GM23338 (cell line): ENCODE results near the gene PHC3. TPM values are rescaled to one million over a fixed set of nuclear protein-coding genes. Genes with fewer than 3 reads are reported as not detected.

Source experiments
- ATAC-seq: fragments of 200-7000 bp; cut with Tn5 transposase; 3 replicates; pipeline ENCODE4 v1.9.1; 2020
- DNase-seq: peaks from one replicate; pipeline ENCODE4 v3.0.0-alpha.2; 2015; ENCODE audit warnings: low spot score
- H2AFZ ChIP-seq: fragments of 200-600 bp; sonication (generic); 2 replicates; pipeline ENCODE4 v1.8.0; 2016; ENCODE audit warnings: antibody characterized with exemption, mild to moderate bottlenecking, moderate library complexity
- H3F3A ChIP-seq: fragments of 200-600 bp; sonication (generic); replicated peaks from 2 replicates; pipeline ENCODE4 v1.8.0; 2017; ENCODE audit warnings: antibody characterized with exemption, mixed run types, low read depth
- H3K27ac ChIP-seq: fragments of 200-600 bp; sonication (generic); 2 replicates; pipeline ENCODE4 v1.6.1; 2016; ENCODE audit warnings: low read depth
- H3K27me3 ChIP-seq: fragments of 200-600 bp; sonication (generic); 2 replicates; pipeline ENCODE4 v1.8.0; 2016; ENCODE audit warnings: mild to moderate bottlenecking, mixed run types, moderate library complexity; ENCODE audit not compliant: insufficient read depth
- H3K36me3 ChIP-seq: fragments of 200-600 bp; sonication (generic); 2 replicates; pipeline ENCODE4 v1.8.0; 2016; ENCODE audit warnings: mild to moderate bottlenecking; ENCODE audit not compliant: insufficient read depth
- H3K4me1 ChIP-seq: fragments of 200-600 bp; sonication (generic); 2 replicates; pipeline ENCODE4 v1.8.0; 2016; ENCODE audit warnings: mild to moderate bottlenecking, moderate library complexity; ENCODE audit not compliant: insufficient read depth
- H3K4me2 ChIP-seq: fragments of 200-600 bp; sonication (generic); 2 replicates; pipeline ENCODE4 v1.7.1; 2017; ENCODE audit warnings: mixed run types
- H3K4me3 ChIP-seq: fragments of 200-600 bp; sonication (generic); 2 replicates; pipeline ENCODE4 v1.6.1; 2016; ENCODE audit warnings: mixed run types
- H3K79me2 ChIP-seq: fragments of 200-600 bp; sonication (generic); replicated peaks from 2 replicates; pipeline ENCODE4 v1.8.0; 2017; ENCODE audit warnings: mild to moderate bottlenecking; ENCODE audit not compliant: insufficient read depth
- H3K9me2 ChIP-seq: fragments of 200-600 bp; sonication (generic); 2 replicates; pipeline ENCODE4 v1.8.0; 2017; ENCODE audit not compliant: insufficient read depth
- H4K20me1 ChIP-seq: fragments of 200-600 bp; sonication (generic); replicated peaks from 2 replicates; pipeline ENCODE4 v1.8.0; 2017; ENCODE audit warnings: mild to moderate bottlenecking; ENCODE audit not compliant: insufficient read depth
- H3K27ac Mint-ChIP-seq: 2 replicates; pipeline ENCODE4 v1.8.0; 2020; ENCODE audit warnings: inconsistent platforms, mild to moderate bottlenecking, moderate library complexity, mixed read lengths
- H3K27me3 Mint-ChIP-seq: 3 replicates; pipeline ENCODE4 v1.8.0; 2022; ENCODE audit warnings: low read depth, mild to moderate bottlenecking, moderate library complexity, mixed read lengths, inconsistent platforms; ENCODE audit not compliant: insufficient read depth, poor library complexity
- H3K36me3 Mint-ChIP-seq: 3 replicates; pipeline ENCODE4 v1.8.0; 2021; ENCODE audit warnings: low read depth, mild to moderate bottlenecking, inconsistent platforms, moderate library complexity, mixed read lengths
- H3K4me1 Mint-ChIP-seq: 3 replicates; pipeline ENCODE4 v1.8.0; 2020; ENCODE audit warnings: mild to moderate bottlenecking, inconsistent platforms, mixed read lengths
- H3K4me3 Mint-ChIP-seq: 3 replicates; pipeline ENCODE4 v1.8.0; 2021; ENCODE audit warnings: moderate library complexity, mild to moderate bottlenecking, inconsistent platforms, mixed read lengths
- H3K9me3 Mint-ChIP-seq: 3 replicates; pipeline ENCODE4 v1.8.0; 2020; ENCODE audit warnings: moderate library complexity, mild to moderate bottlenecking, inconsistent platforms, mixed read lengths
- CREB1 ChIP-seq: fragments of 250-450 bp; sonication (Bioruptor Pico); IDR thresholded peaks from 2 replicates; pipeline ENCODE4 v1.5.0; 2020; ENCODE audit warnings: low read depth, mild to moderate bottlenecking, moderate library complexity
- EZH2 ChIP-seq: fragments of 200-600 bp; sonication (generic); IDR thresholded peaks from one replicate; pipeline ENCODE4 v1.8.0; 2017; ENCODE audit warnings: antibody characterized with exemption, mild to moderate bottlenecking, low read depth; ENCODE audit not compliant: unreplicated experiment
- EZH2phosphoT487 ChIP-seq: fragments of 200-600 bp; sonication (generic); IDR thresholded peaks from one replicate; pipeline ENCODE4 v1.8.1; 2018; ENCODE audit warnings: antibody characterized with exemption; ENCODE audit not compliant: unreplicated experiment
- JUNB ChIP-seq: IDR thresholded peaks from one replicate; pipeline ENCODE4 v1.6.1; 2016; ENCODE audit warnings: antibody characterized with exemption; ENCODE audit not compliant: unreplicated experiment
- NANOG ChIP-seq: IDR thresholded peaks from 2 replicates; pipeline ENCODE4 v1.6.1; 2016; ENCODE audit warnings: antibody characterized with exemption, borderline replicate concordance
- POLR2AphosphoS5 ChIP-seq: IDR thresholded peaks from 2 replicates; pipeline ENCODE4 v1.6.1; 2016; ENCODE audit warnings: antibody characterized with exemption, low read depth
- ZNF114 ChIP-seq: fragments of 250-450 bp; sonication (Bioruptor Pico); IDR thresholded peaks from 2 replicates; pipeline ENCODE4 v1.5.0; 2020; ENCODE audit warnings: mild to moderate bottlenecking, moderate library complexity
- ZNF331 ChIP-seq: fragments of 250-450 bp; sonication (Bioruptor Pico); IDR thresholded peaks from 2 replicates; pipeline ENCODE4 v1.5.0; 2020; ENCODE audit warnings: low read depth, mild to moderate bottlenecking, moderate library complexity
- polyA plus RNA-seq: library from polyadenylated mRNA; unstranded; fragments of >200 nt; fragmentation: Nextera tagmentation; extraction: Ambion mirVana; gene quantifications from 2 replicates; pipeline ENCODE4 v1.2.1, GENCODE V29; 2016
- total RNA-seq: library from RNA; depleted of rRNA; stranded (reverse); fragments of >200 nt; shearing (Covaris generic); gene quantifications from 2 replicates; pipeline ENCODE4 v1.2.3, GENCODE V29; 2014
- TF ChIP-seq, protein P1 (sequence below): fragments of 250-450 bp; sonication (Bioruptor Pico); IDR thresholded peaks from 2 replicates; pipeline ENCODE4 v1.5.0; 2020; ENCODE audit warnings: mild to moderate bottlenecking, moderate library complexity
- TF ChIP-seq, protein P2 (sequence below), 2 experiments: fragments of 200-600 bp in 1 of 2; sonication (generic) in 1 of 2; conservative IDR thresholded peaks; 2 replicates each; pipeline versions ENCODE4 v1.5.1 to v1.6.1; 2016 to 2017; ENCODE audit warnings: antibody characterized with exemption in 2 of 2, low read depth in 2 of 2, mild to moderate bottlenecking in 2 of 2, moderate library complexity in 1 of 2
- TF ChIP-seq, protein P3 (sequence below): IDR thresholded peaks from 2 replicates; pipeline ENCODE4 v1.6.1; 2016; ENCODE audit warnings: antibody characterized with exemption
- TF ChIP-seq, protein P4 (sequence below): IDR thresholded peaks from one replicate; pipeline ENCODE4 v1.6.1; 2018; ENCODE audit warnings: antibody characterized with exemption; ENCODE audit not compliant: unreplicated experiment

Gene PHC3
- total and polyA plus RNA-seq, 2 experiments from 2014 or later = 23.9 to 83.5 TPM

DNA sequence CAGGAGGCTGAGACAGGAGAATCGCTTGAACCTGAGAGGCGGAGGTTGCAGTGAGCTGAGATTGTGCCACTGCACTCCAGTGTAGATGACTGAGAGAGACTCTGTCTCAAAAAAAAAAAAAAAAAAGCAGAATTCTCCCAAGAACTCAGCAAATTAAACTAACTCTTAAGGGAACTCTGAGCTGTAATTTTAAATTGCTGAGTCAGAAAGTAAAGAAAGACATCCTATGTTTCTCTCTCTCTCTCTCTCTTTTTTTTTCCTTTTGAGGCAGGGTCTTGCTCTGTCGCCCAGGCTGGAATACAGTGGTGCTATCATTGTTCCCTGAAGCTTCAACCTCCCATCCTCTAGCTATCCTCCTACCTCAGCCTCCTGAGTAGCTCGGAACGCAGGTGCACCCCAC lies 20.0 kb upstream of the PHC3 start (continued):
- TF ChIP-seq, protein P1, sequence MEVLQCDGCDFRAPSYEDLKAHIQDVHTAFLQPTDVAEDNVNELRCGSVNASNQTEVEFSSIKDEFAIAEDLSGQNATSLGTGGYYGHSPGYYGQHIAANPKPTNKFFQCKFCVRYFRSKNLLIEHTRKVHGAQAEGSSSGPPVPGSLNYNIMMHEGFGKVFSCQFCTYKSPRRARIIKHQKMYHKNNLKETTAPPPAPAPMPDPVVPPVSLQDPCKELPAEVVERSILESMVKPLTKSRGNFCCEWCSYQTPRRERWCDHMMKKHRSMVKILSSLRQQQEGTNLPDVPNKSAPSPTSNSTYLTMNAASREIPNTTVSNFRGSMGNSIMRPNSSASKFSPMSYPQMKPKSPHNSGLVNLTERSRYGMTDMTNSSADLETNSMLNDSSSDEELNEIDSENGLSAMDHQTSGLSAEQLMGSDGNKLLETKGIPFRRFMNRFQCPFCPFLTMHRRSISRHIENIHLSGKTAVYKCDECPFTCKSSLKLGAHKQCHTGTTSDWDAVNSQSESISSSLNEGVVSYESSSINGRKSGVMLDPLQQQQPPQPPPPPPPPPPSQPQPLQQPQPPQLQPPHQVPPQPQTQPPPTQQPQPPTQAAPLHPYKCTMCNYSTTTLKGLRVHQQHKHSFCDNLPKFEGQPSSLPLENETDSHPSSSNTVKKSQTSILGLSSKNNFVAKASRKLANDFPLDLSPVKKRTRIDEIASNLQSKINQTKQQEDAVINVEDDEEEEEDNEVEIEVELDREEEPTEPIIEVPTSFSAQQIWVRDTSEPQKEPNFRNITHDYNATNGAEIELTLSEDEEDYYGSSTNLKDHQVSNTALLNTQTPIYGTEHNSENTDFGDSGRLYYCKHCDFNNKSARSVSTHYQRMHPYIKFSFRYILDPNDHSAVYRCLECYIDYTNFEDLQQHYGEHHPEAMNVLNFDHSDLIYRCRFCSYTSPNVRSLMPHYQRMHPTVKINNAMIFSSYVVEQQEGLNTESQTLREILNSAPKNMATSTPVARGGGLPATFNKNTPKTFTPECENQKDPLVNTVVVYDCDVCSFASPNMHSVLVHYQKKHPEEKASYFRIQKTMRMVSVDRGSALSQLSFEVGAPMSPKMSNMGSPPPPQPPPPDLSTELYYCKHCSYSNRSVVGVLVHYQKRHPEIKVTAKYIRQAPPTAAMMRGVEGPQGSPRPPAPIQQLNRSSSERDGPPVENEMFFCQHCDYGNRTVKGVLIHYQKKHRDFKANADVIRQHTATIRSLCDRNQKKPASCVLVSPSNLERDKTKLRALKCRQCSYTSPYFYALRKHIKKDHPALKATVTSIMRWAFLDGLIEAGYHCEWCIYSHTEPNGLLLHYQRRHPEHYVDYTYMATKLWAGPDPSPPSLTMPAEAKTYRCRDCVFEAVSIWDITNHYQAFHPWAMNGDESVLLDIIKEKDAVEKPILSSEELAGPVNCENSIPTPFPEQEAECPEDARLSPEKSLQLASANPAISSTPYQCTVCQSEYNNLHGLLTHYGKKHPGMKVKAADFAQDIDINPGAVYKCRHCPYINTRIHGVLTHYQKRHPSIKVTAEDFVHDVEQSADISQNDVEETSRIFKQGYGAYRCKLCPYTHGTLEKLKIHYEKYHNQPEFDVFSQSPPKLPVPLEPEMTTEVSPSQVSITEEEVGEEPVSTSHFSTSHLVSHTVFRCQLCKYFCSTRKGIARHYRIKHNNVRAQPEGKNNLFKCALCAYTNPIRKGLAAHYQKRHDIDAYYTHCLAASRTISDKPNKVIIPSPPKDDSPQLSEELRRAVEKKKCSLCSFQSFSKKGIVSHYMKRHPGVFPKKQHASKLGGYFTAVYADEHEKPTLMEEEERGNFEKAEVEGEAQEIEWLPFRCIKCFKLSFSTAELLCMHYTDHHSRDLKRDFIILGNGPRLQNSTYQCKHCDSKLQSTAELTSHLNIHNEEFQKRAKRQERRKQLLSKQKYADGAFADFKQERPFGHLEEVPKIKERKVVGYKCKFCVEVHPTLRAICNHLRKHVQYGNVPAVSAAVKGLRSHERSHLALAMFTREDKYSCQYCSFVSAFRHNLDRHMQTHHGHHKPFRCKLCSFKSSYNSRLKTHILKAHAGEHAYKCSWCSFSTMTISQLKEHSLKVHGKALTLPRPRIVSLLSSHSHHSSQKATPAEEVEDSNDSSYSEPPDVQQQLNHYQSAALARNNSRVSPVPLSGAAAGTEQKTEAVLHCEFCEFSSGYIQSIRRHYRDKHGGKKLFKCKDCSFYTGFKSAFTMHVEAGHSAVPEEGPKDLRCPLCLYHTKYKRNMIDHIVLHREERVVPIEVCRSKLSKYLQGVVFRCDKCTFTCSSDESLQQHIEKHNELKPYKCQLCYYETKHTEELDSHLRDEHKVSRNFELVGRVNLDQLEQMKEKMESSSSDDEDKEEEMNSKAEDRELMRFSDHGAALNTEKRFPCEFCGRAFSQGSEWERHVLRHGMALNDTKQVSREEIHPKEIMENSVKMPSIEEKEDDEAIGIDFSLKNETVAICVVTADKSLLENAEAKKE (CRISPR knock-in tag) = no peak

DNA sequence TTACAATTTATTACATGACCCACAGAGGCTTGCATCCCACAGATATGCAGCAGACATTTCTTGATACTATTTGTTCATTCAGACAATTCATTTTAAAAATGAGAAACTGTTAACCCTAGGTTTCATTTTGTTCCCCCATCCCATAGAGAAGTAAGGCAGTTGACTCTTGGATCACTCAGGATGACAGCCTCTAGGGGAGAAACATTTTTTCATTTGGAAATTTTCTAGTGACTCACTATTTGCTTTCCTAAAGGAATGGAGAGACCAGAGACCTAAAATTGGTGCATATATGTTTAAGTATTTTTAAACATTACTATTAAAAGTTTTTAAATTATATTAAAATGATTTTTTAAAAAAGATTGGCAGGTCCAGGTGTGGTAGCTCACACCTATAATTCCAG lies 19.5 kb upstream of the PHC3 start:
- Mint-ChIP-seq H3K27ac (no peak overlapping the region), H3K9me3 (no peaks in the 10 kb centered on the region; the same call in 2 of the 3 replicates), H3K27me3 (peaks cover 7% of the 10 kb centered on the region), H3K36me3 (no peaks in the 10 kb centered on the region), H3K4me3 (no peak overlapping the region), H3K4me1 (peaks cover 16% of the 10 kb centered on the region)
- no peak overlapping the region for H3K4me2 ChIP-seq
- peaks cover 20% of the 10 kb centered on the region for H3K4me1 ChIP-seq
- no peaks in the 10 kb centered on the region for H3K79me2 ChIP-seq
- H4K20me1 ChIP-seq = no peaks in the 10 kb centered on the region
- H3F3A ChIP-seq = no peaks in the 10 kb centered on the region
- no peaks in the 10 kb centered on the region for H3K27me3 ChIP-seq
- no peaks in the 10 kb centered on the region for H3K36me3 ChIP-seq
- no peaks in the 10 kb centered on the region for H3K9me2 ChIP-seq
- H3K27ac ChIP-seq = no peak overlapping the region
- DNase-seq (no peak), ATAC-seq (no peak)
- no peak overlapping the region for H3K4me3 ChIP-seq
- no peak overlapping the region for H2AFZ ChIP-seq
- TF ChIP-seq POLR2AphosphoS5 (no peak), JUNB (no peak), EZH2 (no peak), ZNF331 (CRISPR knock-in tag) (no peak), CREB1 (CRISPR knock-in tag) (no peak), EZH2phosphoT487 (no peak), NANOG (no peak), ZNF114 (no peak)
- TF ChIP-seq, protein P2, sequence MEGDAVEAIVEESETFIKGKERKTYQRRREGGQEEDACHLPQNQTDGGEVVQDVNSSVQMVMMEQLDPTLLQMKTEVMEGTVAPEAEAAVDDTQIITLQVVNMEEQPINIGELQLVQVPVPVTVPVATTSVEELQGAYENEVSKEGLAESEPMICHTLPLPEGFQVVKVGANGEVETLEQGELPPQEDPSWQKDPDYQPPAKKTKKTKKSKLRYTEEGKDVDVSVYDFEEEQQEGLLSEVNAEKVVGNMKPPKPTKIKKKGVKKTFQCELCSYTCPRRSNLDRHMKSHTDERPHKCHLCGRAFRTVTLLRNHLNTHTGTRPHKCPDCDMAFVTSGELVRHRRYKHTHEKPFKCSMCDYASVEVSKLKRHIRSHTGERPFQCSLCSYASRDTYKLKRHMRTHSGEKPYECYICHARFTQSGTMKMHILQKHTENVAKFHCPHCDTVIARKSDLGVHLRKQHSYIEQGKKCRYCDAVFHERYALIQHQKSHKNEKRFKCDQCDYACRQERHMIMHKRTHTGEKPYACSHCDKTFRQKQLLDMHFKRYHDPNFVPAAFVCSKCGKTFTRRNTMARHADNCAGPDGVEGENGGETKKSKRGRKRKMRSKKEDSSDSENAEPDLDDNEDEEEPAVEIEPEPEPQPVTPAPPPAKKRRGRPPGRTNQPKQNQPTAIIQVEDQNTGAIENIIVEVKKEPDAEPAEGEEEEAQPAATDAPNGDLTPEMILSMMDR (conservative IDR thresholded peaks at IDR 0.05; ENCODE audit: low read depth in 2 of 2) = no peak
- TF ChIP-seq, protein P3, sequence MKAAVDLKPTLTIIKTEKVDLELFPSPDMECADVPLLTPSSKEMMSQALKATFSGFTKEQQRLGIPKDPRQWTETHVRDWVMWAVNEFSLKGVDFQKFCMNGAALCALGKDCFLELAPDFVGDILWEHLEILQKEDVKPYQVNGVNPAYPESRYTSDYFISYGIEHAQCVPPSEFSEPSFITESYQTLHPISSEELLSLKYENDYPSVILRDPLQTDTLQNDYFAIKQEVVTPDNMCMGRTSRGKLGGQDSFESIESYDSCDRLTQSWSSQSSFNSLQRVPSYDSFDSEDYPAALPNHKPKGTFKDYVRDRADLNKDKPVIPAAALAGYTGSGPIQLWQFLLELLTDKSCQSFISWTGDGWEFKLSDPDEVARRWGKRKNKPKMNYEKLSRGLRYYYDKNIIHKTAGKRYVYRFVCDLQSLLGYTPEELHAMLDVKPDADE = no peak
- TF ChIP-seq, protein P4, sequence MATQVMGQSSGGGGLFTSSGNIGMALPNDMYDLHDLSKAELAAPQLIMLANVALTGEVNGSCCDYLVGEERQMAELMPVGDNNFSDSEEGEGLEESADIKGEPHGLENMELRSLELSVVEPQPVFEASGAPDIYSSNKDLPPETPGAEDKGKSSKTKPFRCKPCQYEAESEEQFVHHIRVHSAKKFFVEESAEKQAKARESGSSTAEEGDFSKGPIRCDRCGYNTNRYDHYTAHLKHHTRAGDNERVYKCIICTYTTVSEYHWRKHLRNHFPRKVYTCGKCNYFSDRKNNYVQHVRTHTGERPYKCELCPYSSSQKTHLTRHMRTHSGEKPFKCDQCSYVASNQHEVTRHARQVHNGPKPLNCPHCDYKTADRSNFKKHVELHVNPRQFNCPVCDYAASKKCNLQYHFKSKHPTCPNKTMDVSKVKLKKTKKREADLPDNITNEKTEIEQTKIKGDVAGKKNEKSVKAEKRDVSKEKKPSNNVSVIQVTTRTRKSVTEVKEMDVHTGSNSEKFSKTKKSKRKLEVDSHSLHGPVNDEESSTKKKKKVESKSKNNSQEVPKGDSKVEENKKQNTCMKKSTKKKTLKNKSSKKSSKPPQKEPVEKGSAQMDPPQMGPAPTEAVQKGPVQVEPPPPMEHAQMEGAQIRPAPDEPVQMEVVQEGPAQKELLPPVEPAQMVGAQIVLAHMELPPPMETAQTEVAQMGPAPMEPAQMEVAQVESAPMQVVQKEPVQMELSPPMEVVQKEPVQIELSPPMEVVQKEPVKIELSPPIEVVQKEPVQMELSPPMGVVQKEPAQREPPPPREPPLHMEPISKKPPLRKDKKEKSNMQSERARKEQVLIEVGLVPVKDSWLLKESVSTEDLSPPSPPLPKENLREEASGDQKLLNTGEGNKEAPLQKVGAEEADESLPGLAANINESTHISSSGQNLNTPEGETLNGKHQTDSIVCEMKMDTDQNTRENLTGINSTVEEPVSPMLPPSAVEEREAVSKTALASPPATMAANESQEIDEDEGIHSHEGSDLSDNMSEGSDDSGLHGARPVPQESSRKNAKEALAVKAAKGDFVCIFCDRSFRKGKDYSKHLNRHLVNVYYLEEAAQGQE = no peak
